Pancreas (tissue), 10 donors: Measurements from ENCODE around the gene PTN. TPM values are rescaled to one million over a fixed set of nuclear protein-coding genes. Genes with fewer than 3 reads are reported as not detected.

Experiments used
- ATAC-seq, 4 donors: fragments of 200-7000 bp; cut with Tn5 transposase; one replicate each; pipeline versions ENCODE4 v1.8.0 to v1.9.1; 2020; ENCODE audit warnings: mild to moderate bottlenecking in 4 of 4, moderate library complexity in 4 of 4
- DNase-seq, 6 donors: peaks; one replicate each; pipeline ENCODE4 v3.0.0-alpha.2; 2020
- FAIRE-seq: peaks from 2 replicates; lab custom pipeline; 2012; peaks lifted over from hg19 to GRCh38; lab: Jason Lieb, UNC
- H3K27ac ChIP-seq, 4 donors: fragments of 200-600 bp; sonication (generic); 1 replicate in 3 of 4; 2 replicates in 1 of 4; pipeline versions ENCODE4 v1.5.0 to v1.8.0; 2020
- H3K27me3 ChIP-seq, 4 donors: fragments of 200-600 bp; one replicate each; pipeline ENCODE4 v1.8.0; 2021
- H3K36me3 ChIP-seq, 3 donors: fragments of 200-600 bp; sonication (generic) in 1 of 3; one replicate each; pipeline versions ENCODE4 v1.5.0 to v1.8.0; 2020 to 2021
- H3K4me1 ChIP-seq, 3 donors: fragments of 200-600 bp; one replicate each; pipeline ENCODE4 v1.8.0; 2021
- H3K4me3 ChIP-seq, 4 donors: fragments of 200-600 bp; sonication (generic) in 2 of 4; one replicate each; pipeline versions ENCODE4 v1.5.0 to v1.8.0; 2020 to 2021
- H3K9me3 ChIP-seq, 4 donors: fragments of 200-600 bp; one replicate each; pipeline ENCODE4 v1.8.0; 2021
- WGBS, 2 donors: extraction: QIAGEN DNeasy Blood & Tissue Kit; methylation state at CpG; one replicate each; pipeline ENCODE4 v1.1.7; 2013; 5-methylcytosine and 5-hydroxymethylcytosine counted together
- intact Hi-C, 3 donors: fragments of 100-400 bp; cut with DNase I; formaldehyde crosslinking; loops; one replicate each; pipeline versions ENCODE4 v1.11.1 to v1.14.2; 2022
- polyA plus RNA-seq, 2 donors: library from polyadenylated mRNA; stranded (reverse); fragments of 200-250 nt; gene quantifications; one replicate each; pipeline ENCODE4 v1.2.3, GENCODE V29; 2013
- total RNA-seq, 6 donors: library from RNA; stranded (reverse); fragmentation: NEBNext Ultra II Directional in 4 of 6; extraction: Animal tissue kit (Norgen Biotek cat#: 25700) in 4 of 6; gene quantifications; one replicate each; pipeline versions ENCODE4 v1.2.1 to v1.2.4, GENCODE V29; 2021 to 2023
- TF ChIP-seq, protein P1 (sequence below), 4 donors: fragments of 200-600 bp; sonication (generic) in 3 of 4; IDR thresholded peaks; one replicate each; pipeline versions ENCODE4 v1.5.0 to v1.8.0; 2021; ENCODE audit warnings: antibody characterized with exemption in 4 of 4
- donor health status: healthy with polysubstance abuse.
- donor health status: DM: no; HTN: no; CAD: no; lungs with moderate emphysema.
- donor health status: DM: no; HTN: no; CAD: no.
- donor health status: control.
- donor health status: control.
- donor health status: Bipolar disorder and iron deficiency.
- donor health status: DM: yes; HTN: yes; CAD: no.
- donor health status: DM: no; HTN: no; CAD: no.
- donor health status: DM: no; HTN: no; CAD: no.
- donor health status: DM: yes; HTN: yes; CAD: no.

The PTN gene
- total and polyA plus RNA-seq, 8 donors = 0.35 to 1.8 (median 0.47) TPM

GRCh38 chr7:137373507-137373906 is 30.0 kb upstream of the PTN start:
- H3K4me3 ChIP-seq = no peak overlapping the region
- H3K27me3 ChIP-seq = no peaks in the 10 kb centered on the region
- H3K27ac ChIP-seq = no peak overlapping the region
- 53 to 68% methylated on average over 2 of the region's 2 CpGs for WGBS, 2 donors
- DNase-seq (no peak), FAIRE-seq (no peak), ATAC-seq (no peak)
- intact Hi-C loops = no loop called here
- H3K4me1 ChIP-seq = no peaks in the 10 kb centered on the region
- TF ChIP-seq, protein P1, sequence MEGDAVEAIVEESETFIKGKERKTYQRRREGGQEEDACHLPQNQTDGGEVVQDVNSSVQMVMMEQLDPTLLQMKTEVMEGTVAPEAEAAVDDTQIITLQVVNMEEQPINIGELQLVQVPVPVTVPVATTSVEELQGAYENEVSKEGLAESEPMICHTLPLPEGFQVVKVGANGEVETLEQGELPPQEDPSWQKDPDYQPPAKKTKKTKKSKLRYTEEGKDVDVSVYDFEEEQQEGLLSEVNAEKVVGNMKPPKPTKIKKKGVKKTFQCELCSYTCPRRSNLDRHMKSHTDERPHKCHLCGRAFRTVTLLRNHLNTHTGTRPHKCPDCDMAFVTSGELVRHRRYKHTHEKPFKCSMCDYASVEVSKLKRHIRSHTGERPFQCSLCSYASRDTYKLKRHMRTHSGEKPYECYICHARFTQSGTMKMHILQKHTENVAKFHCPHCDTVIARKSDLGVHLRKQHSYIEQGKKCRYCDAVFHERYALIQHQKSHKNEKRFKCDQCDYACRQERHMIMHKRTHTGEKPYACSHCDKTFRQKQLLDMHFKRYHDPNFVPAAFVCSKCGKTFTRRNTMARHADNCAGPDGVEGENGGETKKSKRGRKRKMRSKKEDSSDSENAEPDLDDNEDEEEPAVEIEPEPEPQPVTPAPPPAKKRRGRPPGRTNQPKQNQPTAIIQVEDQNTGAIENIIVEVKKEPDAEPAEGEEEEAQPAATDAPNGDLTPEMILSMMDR (IDR thresholded peaks at IDR 0.05) = no peak
- H3K9me3 ChIP-seq = no peaks in the 10 kb centered on the region
- no peaks in the 10 kb centered on the region for H3K36me3 ChIP-seq

DNA sequence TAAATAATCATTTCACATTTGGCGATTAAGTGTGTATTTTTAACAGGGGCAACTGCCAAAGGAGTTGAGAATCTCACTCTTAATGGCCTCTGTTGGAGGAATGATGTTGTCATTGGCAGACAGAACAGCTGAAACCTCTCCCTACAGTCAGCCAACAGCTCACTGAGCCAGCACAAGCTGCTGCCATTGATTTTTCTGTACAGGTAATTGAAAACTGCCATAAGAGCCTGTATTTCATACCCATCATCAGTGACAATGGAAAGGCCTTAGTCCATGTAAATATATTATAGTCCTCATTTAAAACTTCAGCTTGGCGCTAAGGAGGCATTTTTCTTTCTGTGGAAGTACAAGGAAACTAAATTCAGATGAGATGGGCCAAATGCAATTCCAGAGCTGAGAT is 28.1 kb upstream of the PTN start:
- H3K4me3 ChIP-seq = no peak overlapping the region
- TF ChIP-seq, protein P1 (IDR thresholded peaks at IDR 0.05) = no peak
- H3K9me3 ChIP-seq = no peaks in the 10 kb centered on the region
- FAIRE-seq = no peak
- ATAC-seq = no peak
- no peaks in the 10 kb centered on the region for H3K4me1 ChIP-seq
- intact Hi-C loops = no loop called here
- DNase-seq = no peak
- no peaks in the 10 kb centered on the region for H3K27me3 ChIP-seq
- H3K27ac ChIP-seq = no peak overlapping the region
- 67 to 75% methylated on average over 2 of the region's 2 CpGs for WGBS, 2 donors
- no peaks in the 10 kb centered on the region for H3K36me3 ChIP-seq

DNA sequence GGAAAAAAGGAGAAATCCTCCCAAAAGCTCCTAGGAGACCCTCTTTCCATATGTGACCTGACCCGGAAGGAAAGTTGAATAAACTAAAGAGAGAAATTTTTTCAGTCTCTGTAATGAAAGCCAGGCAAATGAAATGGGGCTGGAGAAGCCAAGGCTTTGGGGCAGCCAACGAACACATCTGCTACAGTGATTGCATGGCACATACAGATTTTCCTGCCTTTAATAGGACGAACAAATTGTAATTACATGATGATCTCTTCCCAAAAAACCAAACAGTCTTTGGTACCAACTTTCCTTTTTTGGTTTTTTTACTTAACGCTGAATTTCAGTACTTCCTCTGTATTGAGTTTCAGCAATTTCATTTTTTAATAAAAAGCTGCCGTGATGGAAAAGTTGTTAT is 23.5 kb upstream of the PTN start:
- TF ChIP-seq, protein P1 (IDR thresholded peaks at IDR 0.05) = no peak
- no peak for DNase-seq
- Histone ChIP-seq H3K4me3 (no peak overlapping the region), H3K9me3 (no peaks in the 10 kb centered on the region), H3K27me3 (no peaks in the 10 kb centered on the region), H3K4me1 (no peaks in the 10 kb centered on the region), H3K27ac (no peak overlapping the region), H3K36me3 (no peaks in the 10 kb centered on the region)
- intact Hi-C loops = no loop called here
- 62 to 70% methylated on average over 5 of the region's 5 CpGs for WGBS, 2 donors
- no peak for ATAC-seq
- FAIRE-seq = no peak

GRCh38 chr7:137363683-137364082 is 20.1 kb upstream of the PTN start:
- Histone ChIP-seq H3K27ac (no peak overlapping the region), H3K27me3 (no peaks in the 10 kb centered on the region), H3K36me3 (no peaks in the 10 kb centered on the region), H3K4me3 (no peak overlapping the region), H3K4me1 (no peaks in the 10 kb centered on the region), H3K9me3 (no peaks in the 10 kb centered on the region)
- WGBS, 2 donors = 85 to 92% methylated on average over 6 of the region's 6 CpGs
- intact Hi-C loops = no loop called here
- TF ChIP-seq, protein P1 (IDR thresholded peaks at IDR 0.05) = no peak
- DNase-seq (no peak), ATAC-seq (no peak), FAIRE-seq (no peak)

GRCh38 chr7:137360087-137360679 is 16.6 kb upstream of the PTN start:
- Histone ChIP-seq H3K36me3 (no peaks in the 10 kb centered on the region), H3K4me3 (no peak overlapping the region), H3K27ac (no peak overlapping the region), H3K27me3 (no peaks in the 10 kb centered on the region), H3K9me3 (no peaks in the 10 kb centered on the region), H3K4me1 (no peaks in the 10 kb centered on the region)
- WGBS, 2 donors = 30 to 57% methylated on average over 1 of the region's 1 CpG
- TF ChIP-seq, protein P1 (IDR thresholded peaks at IDR 0.05) = no peak
- FAIRE-seq (no peak), DNase-seq (no peak), ATAC-seq (no peak)
- intact Hi-C loops = no loop called here
